Measurements from ENCODE around the gene AGO4.
"Not testable (repeated sequence)": the region's sequence is repeated elsewhere in the genome, so short reads cannot be mapped to it uniquely, and the experiment has no call there.

GRCh38 chr1:35869245-35869950 is 61.6 kb downstream of the AGO4 start:
- TF ChIP-seq CTCF, EZH2phosphoT487 (IDR thresholded peaks at IDR 0.05; ENCODE audit: low read length): not testable (repeated sequence)
